GM23338 (cell line): ENCODE results near the gene TAOK1. TPM values are rescaled to one million over a fixed set of nuclear protein-coding genes. Genes with fewer than 3 reads are reported as not detected.
A peak's percentile ranks its signal among the peaks of the same experiment; 100 is the strongest.

Source experiments
- ATAC-seq: fragments of 200-7000 bp; cut with Tn5 transposase; 3 replicates; pipeline ENCODE4 v1.9.1; 2020
- DNase-seq: peaks from one replicate; pipeline ENCODE4 v3.0.0-alpha.2; 2015; ENCODE audit warnings: low spot score
- H2AFZ ChIP-seq: fragments of 200-600 bp; sonication (generic); 2 replicates; pipeline ENCODE4 v1.8.0; 2016; ENCODE audit warnings: antibody characterized with exemption, mild to moderate bottlenecking, moderate library complexity
- H3F3A ChIP-seq: fragments of 200-600 bp; sonication (generic); replicated peaks from 2 replicates; pipeline ENCODE4 v1.8.0; 2017; ENCODE audit warnings: antibody characterized with exemption, mixed run types, low read depth
- H3K27ac ChIP-seq: fragments of 200-600 bp; sonication (generic); 2 replicates; pipeline ENCODE4 v1.6.1; 2016; ENCODE audit warnings: low read depth
- H3K27me3 ChIP-seq: fragments of 200-600 bp; sonication (generic); 2 replicates; pipeline ENCODE4 v1.8.0; 2016; ENCODE audit warnings: mild to moderate bottlenecking, mixed run types, moderate library complexity; ENCODE audit not compliant: insufficient read depth
- H3K36me3 ChIP-seq: fragments of 200-600 bp; sonication (generic); 2 replicates; pipeline ENCODE4 v1.8.0; 2016; ENCODE audit warnings: mild to moderate bottlenecking; ENCODE audit not compliant: insufficient read depth
- H3K4me1 ChIP-seq: fragments of 200-600 bp; sonication (generic); 2 replicates; pipeline ENCODE4 v1.8.0; 2016; ENCODE audit warnings: mild to moderate bottlenecking, moderate library complexity; ENCODE audit not compliant: insufficient read depth
- H3K4me2 ChIP-seq: fragments of 200-600 bp; sonication (generic); 2 replicates; pipeline ENCODE4 v1.7.1; 2017; ENCODE audit warnings: mixed run types
- H3K4me3 ChIP-seq: fragments of 200-600 bp; sonication (generic); 2 replicates; pipeline ENCODE4 v1.6.1; 2016; ENCODE audit warnings: mixed run types
- H3K79me2 ChIP-seq: fragments of 200-600 bp; sonication (generic); replicated peaks from 2 replicates; pipeline ENCODE4 v1.8.0; 2017; ENCODE audit warnings: mild to moderate bottlenecking; ENCODE audit not compliant: insufficient read depth
- H3K9me2 ChIP-seq: fragments of 200-600 bp; sonication (generic); 2 replicates; pipeline ENCODE4 v1.8.0; 2017; ENCODE audit not compliant: insufficient read depth
- H4K20me1 ChIP-seq: fragments of 200-600 bp; sonication (generic); replicated peaks from 2 replicates; pipeline ENCODE4 v1.8.0; 2017; ENCODE audit warnings: mild to moderate bottlenecking; ENCODE audit not compliant: insufficient read depth
- H3K27ac Mint-ChIP-seq: 2 replicates; pipeline ENCODE4 v1.8.0; 2020; ENCODE audit warnings: inconsistent platforms, mild to moderate bottlenecking, moderate library complexity, mixed read lengths
- H3K27me3 Mint-ChIP-seq: 3 replicates; pipeline ENCODE4 v1.8.0; 2022; ENCODE audit warnings: low read depth, mild to moderate bottlenecking, moderate library complexity, mixed read lengths, inconsistent platforms; ENCODE audit not compliant: insufficient read depth, poor library complexity
- H3K36me3 Mint-ChIP-seq: 3 replicates; pipeline ENCODE4 v1.8.0; 2021; ENCODE audit warnings: low read depth, mild to moderate bottlenecking, inconsistent platforms, moderate library complexity, mixed read lengths
- H3K4me1 Mint-ChIP-seq: 3 replicates; pipeline ENCODE4 v1.8.0; 2020; ENCODE audit warnings: mild to moderate bottlenecking, inconsistent platforms, mixed read lengths
- H3K4me3 Mint-ChIP-seq: 3 replicates; pipeline ENCODE4 v1.8.0; 2021; ENCODE audit warnings: moderate library complexity, mild to moderate bottlenecking, inconsistent platforms, mixed read lengths
- H3K9me3 Mint-ChIP-seq: 3 replicates; pipeline ENCODE4 v1.8.0; 2020; ENCODE audit warnings: moderate library complexity, mild to moderate bottlenecking, inconsistent platforms, mixed read lengths
- CREB1 ChIP-seq: fragments of 250-450 bp; sonication (Bioruptor Pico); IDR thresholded peaks from 2 replicates; pipeline ENCODE4 v1.5.0; 2020; ENCODE audit warnings: low read depth, mild to moderate bottlenecking, moderate library complexity
- EZH2 ChIP-seq: fragments of 200-600 bp; sonication (generic); IDR thresholded peaks from one replicate; pipeline ENCODE4 v1.8.0; 2017; ENCODE audit warnings: antibody characterized with exemption, mild to moderate bottlenecking, low read depth; ENCODE audit not compliant: unreplicated experiment
- EZH2phosphoT487 ChIP-seq: fragments of 200-600 bp; sonication (generic); IDR thresholded peaks from one replicate; pipeline ENCODE4 v1.8.1; 2018; ENCODE audit warnings: antibody characterized with exemption; ENCODE audit not compliant: unreplicated experiment
- JUNB ChIP-seq: IDR thresholded peaks from one replicate; pipeline ENCODE4 v1.6.1; 2016; ENCODE audit warnings: antibody characterized with exemption; ENCODE audit not compliant: unreplicated experiment
- POLR2AphosphoS5 ChIP-seq: IDR thresholded peaks from 2 replicates; pipeline ENCODE4 v1.6.1; 2016; ENCODE audit warnings: antibody characterized with exemption, low read depth
- STAT1 ChIP-seq: IDR thresholded peaks from one replicate; pipeline ENCODE4 v1.6.1; 2016; ENCODE audit warnings: antibody characterized with exemption; ENCODE audit not compliant: unreplicated experiment
- ZNF114 ChIP-seq: fragments of 250-450 bp; sonication (Bioruptor Pico); IDR thresholded peaks from 2 replicates; pipeline ENCODE4 v1.5.0; 2020; ENCODE audit warnings: mild to moderate bottlenecking, moderate library complexity
- ZNF331 ChIP-seq: fragments of 250-450 bp; sonication (Bioruptor Pico); IDR thresholded peaks from 2 replicates; pipeline ENCODE4 v1.5.0; 2020; ENCODE audit warnings: low read depth, mild to moderate bottlenecking, moderate library complexity
- polyA plus RNA-seq: library from polyadenylated mRNA; unstranded; fragments of >200 nt; fragmentation: Nextera tagmentation; extraction: Ambion mirVana; gene quantifications from 2 replicates; pipeline ENCODE4 v1.2.1, GENCODE V29; 2016
- total RNA-seq: library from RNA; depleted of rRNA; stranded (reverse); fragments of >200 nt; shearing (Covaris generic); gene quantifications from 2 replicates; pipeline ENCODE4 v1.2.3, GENCODE V29; 2014
- TF ChIP-seq, protein P1 (sequence below), 2 experiments: fragments of 200-600 bp in 1 of 2; sonication (generic) in 1 of 2; conservative IDR thresholded peaks; 2 replicates each; pipeline versions ENCODE4 v1.5.1 to v1.6.1; 2016 to 2017; ENCODE audit warnings: antibody characterized with exemption in 2 of 2, low read depth in 2 of 2, mild to moderate bottlenecking in 2 of 2, moderate library complexity in 1 of 2
- TF ChIP-seq, protein P2 (sequence below): IDR thresholded peaks from one replicate; pipeline ENCODE4 v1.6.1; 2018; ENCODE audit warnings: antibody characterized with exemption; ENCODE audit not compliant: unreplicated experiment
- TF ChIP-seq, protein P3 (sequence below): fragments of 250-450 bp; sonication (Bioruptor Pico); IDR thresholded peaks from 2 replicates; pipeline ENCODE4 v1.5.0; 2020; ENCODE audit warnings: mild to moderate bottlenecking, moderate library complexity
- TF ChIP-seq, protein P4 (sequence below): IDR thresholded peaks from 2 replicates; pipeline ENCODE4 v1.6.1; 2016; ENCODE audit warnings: antibody characterized with exemption

TAOK1 gene
- total and polyA plus RNA-seq, 2 experiments from 2014 or later, result 19.4 to 69.8 TPM

DNA sequence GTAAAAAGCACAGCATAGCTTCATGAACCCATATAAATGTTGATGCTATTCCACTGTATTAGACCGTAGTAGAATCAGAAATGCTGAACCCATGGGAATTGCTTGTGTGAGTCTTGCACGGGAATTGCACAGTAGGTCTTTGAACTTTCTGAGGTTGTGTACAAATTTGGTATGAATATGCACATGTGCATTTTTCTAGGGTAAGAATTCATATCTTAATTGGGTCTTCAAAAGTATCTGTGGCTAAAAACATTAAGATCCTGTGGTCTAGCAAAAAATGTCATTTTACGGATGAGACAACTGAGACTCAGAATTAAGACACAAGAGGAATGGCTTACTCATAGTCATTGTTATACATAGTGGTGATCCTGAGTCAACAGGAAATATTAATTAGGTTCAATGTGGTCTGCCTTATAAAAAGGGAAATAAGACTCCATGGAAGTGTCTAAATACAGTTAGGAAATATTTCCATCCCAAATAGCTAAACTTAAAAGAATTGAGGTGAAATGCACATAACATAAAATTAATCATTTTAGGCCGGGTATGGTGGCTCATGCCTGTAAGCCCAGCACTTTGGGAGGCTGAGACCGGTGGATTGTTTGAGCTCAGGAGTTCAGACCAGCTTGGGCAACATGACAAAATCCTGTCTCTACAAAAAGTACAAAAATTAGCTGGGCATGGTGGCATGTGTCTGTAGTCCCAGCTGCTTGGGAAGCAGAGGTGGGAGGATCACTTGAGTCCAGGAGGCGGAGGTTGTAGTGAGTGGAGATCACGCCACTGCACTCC lies 22.8 kb downstream of the TAOK1 start:
- no peak overlapping the region for H3K4me3 Mint-ChIP-seq
- no peak for DNase-seq
- peaks cover 8% of the 10 kb centered on the region; the same call in 2 of the 3 replicates for H3K4me1 Mint-ChIP-seq
- Histone ChIP-seq H3K4me1 (no peaks in the 10 kb centered on the region), H3K27me3 (no peaks in the 10 kb centered on the region), H3K4me2 (no peak overlapping the region), H3K36me3 (no peaks in the 10 kb centered on the region), H2AFZ (no peak overlapping the region), H3K9me2 (no peaks in the 10 kb centered on the region), H3K27ac (0 out of 2 replicates have a peak overlapping the region, but pooled peaks have one; percentile 11), H4K20me1 (peaks cover 63% of the 10 kb centered on the region), H3K79me2 (peaks cover 100% of the 10 kb centered on the region), H3K4me3 (no peak overlapping the region), H3F3A (0 out of 2 replicates have a peak, but pooled peaks cover 7% of the 10 kb centered on the region)
- ATAC-seq, result no peak
- H3K27ac Mint-ChIP-seq, result peak overlapping the region; percentile 61; the same call in 1 of the 2 replicates
- no peaks in the 10 kb centered on the region for H3K9me3 Mint-ChIP-seq
- H3K36me3 Mint-ChIP-seq, result peaks cover 4% of the 10 kb centered on the region; the same call in 1 of the 3 replicates
- H3K27me3 Mint-ChIP-seq, result no peaks in the 10 kb centered on the region
- TF ChIP-seq ZNF331 (no peak), STAT1 (no peak), POLR2AphosphoS5 (no peak), EZH2 (no peak), CREB1 (CRISPR knock-in tag) (no peak), ZNF114 (CRISPR knock-in tag) (no peak), JUNB (no peak), EZH2phosphoT487 (no peak)
- TF ChIP-seq, protein P1, sequence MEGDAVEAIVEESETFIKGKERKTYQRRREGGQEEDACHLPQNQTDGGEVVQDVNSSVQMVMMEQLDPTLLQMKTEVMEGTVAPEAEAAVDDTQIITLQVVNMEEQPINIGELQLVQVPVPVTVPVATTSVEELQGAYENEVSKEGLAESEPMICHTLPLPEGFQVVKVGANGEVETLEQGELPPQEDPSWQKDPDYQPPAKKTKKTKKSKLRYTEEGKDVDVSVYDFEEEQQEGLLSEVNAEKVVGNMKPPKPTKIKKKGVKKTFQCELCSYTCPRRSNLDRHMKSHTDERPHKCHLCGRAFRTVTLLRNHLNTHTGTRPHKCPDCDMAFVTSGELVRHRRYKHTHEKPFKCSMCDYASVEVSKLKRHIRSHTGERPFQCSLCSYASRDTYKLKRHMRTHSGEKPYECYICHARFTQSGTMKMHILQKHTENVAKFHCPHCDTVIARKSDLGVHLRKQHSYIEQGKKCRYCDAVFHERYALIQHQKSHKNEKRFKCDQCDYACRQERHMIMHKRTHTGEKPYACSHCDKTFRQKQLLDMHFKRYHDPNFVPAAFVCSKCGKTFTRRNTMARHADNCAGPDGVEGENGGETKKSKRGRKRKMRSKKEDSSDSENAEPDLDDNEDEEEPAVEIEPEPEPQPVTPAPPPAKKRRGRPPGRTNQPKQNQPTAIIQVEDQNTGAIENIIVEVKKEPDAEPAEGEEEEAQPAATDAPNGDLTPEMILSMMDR (conservative IDR thresholded peaks at IDR 0.05; ENCODE audit: low read depth in 2 of 2), result no peak
- TF ChIP-seq, protein P2, sequence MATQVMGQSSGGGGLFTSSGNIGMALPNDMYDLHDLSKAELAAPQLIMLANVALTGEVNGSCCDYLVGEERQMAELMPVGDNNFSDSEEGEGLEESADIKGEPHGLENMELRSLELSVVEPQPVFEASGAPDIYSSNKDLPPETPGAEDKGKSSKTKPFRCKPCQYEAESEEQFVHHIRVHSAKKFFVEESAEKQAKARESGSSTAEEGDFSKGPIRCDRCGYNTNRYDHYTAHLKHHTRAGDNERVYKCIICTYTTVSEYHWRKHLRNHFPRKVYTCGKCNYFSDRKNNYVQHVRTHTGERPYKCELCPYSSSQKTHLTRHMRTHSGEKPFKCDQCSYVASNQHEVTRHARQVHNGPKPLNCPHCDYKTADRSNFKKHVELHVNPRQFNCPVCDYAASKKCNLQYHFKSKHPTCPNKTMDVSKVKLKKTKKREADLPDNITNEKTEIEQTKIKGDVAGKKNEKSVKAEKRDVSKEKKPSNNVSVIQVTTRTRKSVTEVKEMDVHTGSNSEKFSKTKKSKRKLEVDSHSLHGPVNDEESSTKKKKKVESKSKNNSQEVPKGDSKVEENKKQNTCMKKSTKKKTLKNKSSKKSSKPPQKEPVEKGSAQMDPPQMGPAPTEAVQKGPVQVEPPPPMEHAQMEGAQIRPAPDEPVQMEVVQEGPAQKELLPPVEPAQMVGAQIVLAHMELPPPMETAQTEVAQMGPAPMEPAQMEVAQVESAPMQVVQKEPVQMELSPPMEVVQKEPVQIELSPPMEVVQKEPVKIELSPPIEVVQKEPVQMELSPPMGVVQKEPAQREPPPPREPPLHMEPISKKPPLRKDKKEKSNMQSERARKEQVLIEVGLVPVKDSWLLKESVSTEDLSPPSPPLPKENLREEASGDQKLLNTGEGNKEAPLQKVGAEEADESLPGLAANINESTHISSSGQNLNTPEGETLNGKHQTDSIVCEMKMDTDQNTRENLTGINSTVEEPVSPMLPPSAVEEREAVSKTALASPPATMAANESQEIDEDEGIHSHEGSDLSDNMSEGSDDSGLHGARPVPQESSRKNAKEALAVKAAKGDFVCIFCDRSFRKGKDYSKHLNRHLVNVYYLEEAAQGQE, result no peak
- TF ChIP-seq, protein P3, sequence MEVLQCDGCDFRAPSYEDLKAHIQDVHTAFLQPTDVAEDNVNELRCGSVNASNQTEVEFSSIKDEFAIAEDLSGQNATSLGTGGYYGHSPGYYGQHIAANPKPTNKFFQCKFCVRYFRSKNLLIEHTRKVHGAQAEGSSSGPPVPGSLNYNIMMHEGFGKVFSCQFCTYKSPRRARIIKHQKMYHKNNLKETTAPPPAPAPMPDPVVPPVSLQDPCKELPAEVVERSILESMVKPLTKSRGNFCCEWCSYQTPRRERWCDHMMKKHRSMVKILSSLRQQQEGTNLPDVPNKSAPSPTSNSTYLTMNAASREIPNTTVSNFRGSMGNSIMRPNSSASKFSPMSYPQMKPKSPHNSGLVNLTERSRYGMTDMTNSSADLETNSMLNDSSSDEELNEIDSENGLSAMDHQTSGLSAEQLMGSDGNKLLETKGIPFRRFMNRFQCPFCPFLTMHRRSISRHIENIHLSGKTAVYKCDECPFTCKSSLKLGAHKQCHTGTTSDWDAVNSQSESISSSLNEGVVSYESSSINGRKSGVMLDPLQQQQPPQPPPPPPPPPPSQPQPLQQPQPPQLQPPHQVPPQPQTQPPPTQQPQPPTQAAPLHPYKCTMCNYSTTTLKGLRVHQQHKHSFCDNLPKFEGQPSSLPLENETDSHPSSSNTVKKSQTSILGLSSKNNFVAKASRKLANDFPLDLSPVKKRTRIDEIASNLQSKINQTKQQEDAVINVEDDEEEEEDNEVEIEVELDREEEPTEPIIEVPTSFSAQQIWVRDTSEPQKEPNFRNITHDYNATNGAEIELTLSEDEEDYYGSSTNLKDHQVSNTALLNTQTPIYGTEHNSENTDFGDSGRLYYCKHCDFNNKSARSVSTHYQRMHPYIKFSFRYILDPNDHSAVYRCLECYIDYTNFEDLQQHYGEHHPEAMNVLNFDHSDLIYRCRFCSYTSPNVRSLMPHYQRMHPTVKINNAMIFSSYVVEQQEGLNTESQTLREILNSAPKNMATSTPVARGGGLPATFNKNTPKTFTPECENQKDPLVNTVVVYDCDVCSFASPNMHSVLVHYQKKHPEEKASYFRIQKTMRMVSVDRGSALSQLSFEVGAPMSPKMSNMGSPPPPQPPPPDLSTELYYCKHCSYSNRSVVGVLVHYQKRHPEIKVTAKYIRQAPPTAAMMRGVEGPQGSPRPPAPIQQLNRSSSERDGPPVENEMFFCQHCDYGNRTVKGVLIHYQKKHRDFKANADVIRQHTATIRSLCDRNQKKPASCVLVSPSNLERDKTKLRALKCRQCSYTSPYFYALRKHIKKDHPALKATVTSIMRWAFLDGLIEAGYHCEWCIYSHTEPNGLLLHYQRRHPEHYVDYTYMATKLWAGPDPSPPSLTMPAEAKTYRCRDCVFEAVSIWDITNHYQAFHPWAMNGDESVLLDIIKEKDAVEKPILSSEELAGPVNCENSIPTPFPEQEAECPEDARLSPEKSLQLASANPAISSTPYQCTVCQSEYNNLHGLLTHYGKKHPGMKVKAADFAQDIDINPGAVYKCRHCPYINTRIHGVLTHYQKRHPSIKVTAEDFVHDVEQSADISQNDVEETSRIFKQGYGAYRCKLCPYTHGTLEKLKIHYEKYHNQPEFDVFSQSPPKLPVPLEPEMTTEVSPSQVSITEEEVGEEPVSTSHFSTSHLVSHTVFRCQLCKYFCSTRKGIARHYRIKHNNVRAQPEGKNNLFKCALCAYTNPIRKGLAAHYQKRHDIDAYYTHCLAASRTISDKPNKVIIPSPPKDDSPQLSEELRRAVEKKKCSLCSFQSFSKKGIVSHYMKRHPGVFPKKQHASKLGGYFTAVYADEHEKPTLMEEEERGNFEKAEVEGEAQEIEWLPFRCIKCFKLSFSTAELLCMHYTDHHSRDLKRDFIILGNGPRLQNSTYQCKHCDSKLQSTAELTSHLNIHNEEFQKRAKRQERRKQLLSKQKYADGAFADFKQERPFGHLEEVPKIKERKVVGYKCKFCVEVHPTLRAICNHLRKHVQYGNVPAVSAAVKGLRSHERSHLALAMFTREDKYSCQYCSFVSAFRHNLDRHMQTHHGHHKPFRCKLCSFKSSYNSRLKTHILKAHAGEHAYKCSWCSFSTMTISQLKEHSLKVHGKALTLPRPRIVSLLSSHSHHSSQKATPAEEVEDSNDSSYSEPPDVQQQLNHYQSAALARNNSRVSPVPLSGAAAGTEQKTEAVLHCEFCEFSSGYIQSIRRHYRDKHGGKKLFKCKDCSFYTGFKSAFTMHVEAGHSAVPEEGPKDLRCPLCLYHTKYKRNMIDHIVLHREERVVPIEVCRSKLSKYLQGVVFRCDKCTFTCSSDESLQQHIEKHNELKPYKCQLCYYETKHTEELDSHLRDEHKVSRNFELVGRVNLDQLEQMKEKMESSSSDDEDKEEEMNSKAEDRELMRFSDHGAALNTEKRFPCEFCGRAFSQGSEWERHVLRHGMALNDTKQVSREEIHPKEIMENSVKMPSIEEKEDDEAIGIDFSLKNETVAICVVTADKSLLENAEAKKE, result no peak
- TF ChIP-seq, protein P4, sequence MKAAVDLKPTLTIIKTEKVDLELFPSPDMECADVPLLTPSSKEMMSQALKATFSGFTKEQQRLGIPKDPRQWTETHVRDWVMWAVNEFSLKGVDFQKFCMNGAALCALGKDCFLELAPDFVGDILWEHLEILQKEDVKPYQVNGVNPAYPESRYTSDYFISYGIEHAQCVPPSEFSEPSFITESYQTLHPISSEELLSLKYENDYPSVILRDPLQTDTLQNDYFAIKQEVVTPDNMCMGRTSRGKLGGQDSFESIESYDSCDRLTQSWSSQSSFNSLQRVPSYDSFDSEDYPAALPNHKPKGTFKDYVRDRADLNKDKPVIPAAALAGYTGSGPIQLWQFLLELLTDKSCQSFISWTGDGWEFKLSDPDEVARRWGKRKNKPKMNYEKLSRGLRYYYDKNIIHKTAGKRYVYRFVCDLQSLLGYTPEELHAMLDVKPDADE, result no peak
